Ishikawa (cell line): Measurements from ENCODE around the gene LRTM1.

Experiments
- CEBPB ChIP-seq: IDR thresholded peaks from 2 replicates; pipeline ENCODE4 v1.6.1; 2012
- CREB1 ChIP-seq: IDR thresholded peaks from 2 replicates; pipeline ENCODE4 v1.6.1; 2012; ENCODE audit warnings: low read depth
- NFIC ChIP-seq: IDR thresholded peaks from 2 replicates; pipeline ENCODE4 v1.6.1; 2012
- YY1 ChIP-seq: IDR thresholded peaks from 2 replicates; pipeline ENCODE4 v1.6.1; 2012; ENCODE audit warnings: low read depth
- TF ChIP-seq, protein P1 (sequence below): IDR thresholded peaks from 2 replicates; pipeline ENCODE4 v1.6.1; 2012

DNA sequence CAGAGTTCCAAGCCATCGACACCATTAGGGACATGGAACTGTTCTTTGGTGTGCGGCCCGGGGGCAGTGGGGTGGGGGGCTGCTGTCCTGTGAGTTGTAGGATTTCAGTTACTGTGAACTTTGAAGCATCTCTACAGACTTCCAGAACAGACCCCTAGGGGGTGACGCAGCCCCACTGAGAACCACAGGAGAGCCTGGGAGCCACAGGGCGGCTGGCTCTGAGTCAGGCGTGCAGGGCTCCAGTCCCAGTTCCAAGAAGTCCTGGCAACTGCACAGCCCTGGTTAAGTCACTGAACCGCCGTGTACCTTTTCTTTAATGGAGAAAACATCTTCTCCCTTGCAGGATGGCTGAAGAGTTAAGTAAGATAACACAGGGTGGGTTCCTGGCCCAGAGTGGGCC, 23.5 kb upstream of the LRTM1 start:
- TF ChIP-seq, protein P1, sequence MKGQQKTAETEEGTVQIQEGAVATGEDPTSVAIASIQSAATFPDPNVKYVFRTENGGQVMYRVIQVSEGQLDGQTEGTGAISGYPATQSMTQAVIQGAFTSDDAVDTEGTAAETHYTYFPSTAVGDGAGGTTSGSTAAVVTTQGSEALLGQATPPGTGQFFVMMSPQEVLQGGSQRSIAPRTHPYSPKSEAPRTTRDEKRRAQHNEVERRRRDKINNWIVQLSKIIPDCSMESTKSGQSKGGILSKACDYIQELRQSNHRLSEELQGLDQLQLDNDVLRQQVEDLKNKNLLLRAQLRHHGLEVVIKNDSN = no peak
- TF ChIP-seq NFIC (no peak), YY1 (no peak), CEBPB (no peak), CREB1 (no peak)
